GM12874 (cell line): ENCODE data around the gene XRCC4.

Experiments
- CTCF ChIP-seq: IDR thresholded peaks from 2 replicates; pipeline ENCODE4 v1.5.1; 2011; ENCODE audit warnings: low read depth, mild to moderate bottlenecking, control low read depth, low read length, moderate library complexity; ENCODE audit not compliant: insufficient read depth

The XRCC4 gene

GRCh38 chr5:83146441-83146840 is 69.1 kb downstream of the XRCC4 start:
- TF ChIP-seq CTCF: no peak

GRCh38 chr5:83147593-83147992 is 70.2 kb downstream of the XRCC4 start:
- no peak for TF ChIP-seq CTCF

- no peak for TF ChIP-seq CTCF
Measured at GRCh38 chr5:83148370-83148769, 71.0 kb downstream of the XRCC4 start.

- no peak for TF ChIP-seq CTCF
Measured at GRCh38 chr5:83149671-83150070, 72.3 kb downstream of the XRCC4 start.

GRCh38 chr5:83151821-83152220 is 74.5 kb downstream of the XRCC4 start:
- TF ChIP-seq CTCF: no peak

GRCh38 chr5:83156001-83156400 is 78.7 kb downstream of the XRCC4 start:
- TF ChIP-seq CTCF: no peak

- TF ChIP-seq CTCF: no peak
Measured at GRCh38 chr5:83157163-83157562, 79.8 kb downstream of the XRCC4 start.

GRCh38 chr5:83162601-83163000 is 85.3 kb downstream of the XRCC4 start:
- no peak for TF ChIP-seq CTCF
